Kidney (tissue), 14 donors: ENCODE data around the gene ERBB4. TPM values are rescaled to one million over a fixed set of nuclear protein-coding genes. Genes with fewer than 3 reads are reported as not detected.
A peak's percentile ranks its signal among the peaks of the same experiment; 100 is the strongest.

ENCODE experiments used
- DNase-seq, 5 donors: peaks; one replicate each; pipeline ENCODE4 v3.0.0-alpha.2; 2013 to 2020
- FAIRE-seq: peaks from 2 replicates; lab custom pipeline; 2012; peaks lifted over from hg19 to GRCh38; lab: Jason Lieb, UNC
- H3K27ac ChIP-seq, 2 donors: one replicate each; pipeline ENCODE4 v1.7.0; 2013; ENCODE audit warnings: low read depth in 2 of 2, low read length in 2 of 2, inconsistent platforms in 1 of 2
- H3K27me3 ChIP-seq: one replicate; pipeline ENCODE4 v1.7.1; 2013; ENCODE audit warnings: low read length, inconsistent platforms; ENCODE audit not compliant: control insufficient read depth, insufficient read depth
- H3K36me3 ChIP-seq, 3 donors: one replicate each; pipeline versions ENCODE4 v1.7.0 to v1.7.1; 2013; ENCODE audit warnings: low read length in 3 of 3, control low read depth in 1 of 3, inconsistent platforms in 1 of 3; ENCODE audit not compliant: insufficient read depth in 3 of 3, control insufficient read depth in 2 of 3
- H3K4me1 ChIP-seq, 3 donors: one replicate each; pipeline versions ENCODE4 v1.7.0 to v1.7.1; 2013; ENCODE audit warnings: low read length in 3 of 3, inconsistent platforms in 1 of 3, low read depth in 1 of 3; ENCODE audit not compliant: control insufficient read depth in 2 of 3, insufficient read depth in 2 of 3
- H3K4me3 ChIP-seq, 3 donors: one replicate each; pipeline versions ENCODE4 v1.7.0 to v1.8.1; 2013; ENCODE audit warnings: low read length in 3 of 3, control low read depth in 1 of 3, inconsistent platforms in 1 of 3
- H3K9ac ChIP-seq, 3 donors: one replicate each; pipeline versions ENCODE4 v1.7.0 to v1.7.1; 2013; ENCODE audit warnings: low read length in 3 of 3, control low read depth in 1 of 3, inconsistent platforms in 1 of 3
- H3K9me3 ChIP-seq, 3 donors: one replicate each; pipeline versions ENCODE4 v1.7.0 to v1.7.1; 2013; ENCODE audit warnings: low read length in 3 of 3, control low read depth in 1 of 3, inconsistent platforms in 1 of 3; ENCODE audit not compliant: control insufficient read depth in 2 of 3, insufficient read depth in 1 of 3
- intact Hi-C: fragments of 100-400 bp; cut with DNase I; formaldehyde crosslinking; loops from one replicate; pipeline ENCODE4 v1.11.1; 2022
- polyA plus RNA-seq: library from polyadenylated mRNA; stranded (reverse); fragments of 350-450 nt; fragmentation: Illumina TruSeq; extraction: RNeasy Lipid Tissue Mini Kit (QIAGEN cat#74804); gene quantifications from one replicate; pipeline ENCODE4 v1.2.3, GENCODE V29; 2014; ENCODE audit warnings: low read depth, low replicate concordance; ENCODE audit not compliant: insufficient read depth
- total RNA-seq: library from RNA; stranded (reverse); fragmentation: NEBNext Ultra II Directional; extraction: Animal tissue kit (Norgen Biotek cat#: 25700); gene quantifications from one replicate; pipeline ENCODE4 v1.2.1, GENCODE V29; 2021
- TF ChIP-seq, protein P1 (sequence below): IDR thresholded peaks from 3 replicates; pipeline ENCODE4 v1.5.1; 2012; ENCODE audit warnings: mild to moderate bottlenecking, moderate library complexity, borderline replicate concordance; ENCODE audit not compliant: insufficient read depth; ENCODE audit errors: extremely low read depth
- donor health status: control.
- donor health status: control.
- donor health status: control.
- donor health status: control.
- donor health status: control.
- donor health status: DM: yes; HTN: yes; CAD: no.
- donor health status: Normal renal cell carcinoma (clear cell type).

Gene ERBB4
- total and polyA plus RNA-seq, 2 donors from 2014 or later, result 3.9 to 152 TPM

DNA sequence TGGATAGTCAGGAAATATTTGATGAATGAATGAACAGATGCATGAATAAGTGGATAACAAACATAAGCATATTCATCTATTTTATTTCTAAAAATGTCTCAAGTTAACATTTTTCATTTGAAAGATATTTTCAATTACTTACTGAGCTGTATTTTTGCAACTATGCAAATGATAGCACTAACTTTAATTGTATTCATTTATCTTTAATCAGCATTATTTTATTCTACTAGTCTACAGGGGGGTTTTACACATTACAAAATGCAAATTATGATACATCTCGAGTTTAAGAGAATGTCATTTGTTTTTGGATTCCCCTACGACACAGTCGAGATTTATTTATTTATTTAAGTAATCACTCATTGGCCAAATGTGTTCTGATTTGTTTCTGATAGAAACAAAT, 530.6 kb downstream of the ERBB4 start:
- intact Hi-C loops, result no loop called here
- H3K9me3 ChIP-seq, result no peaks in the 10 kb centered on the region
- no peak overlapping the region for H3K4me3 ChIP-seq
- H3K27me3 ChIP-seq, result no peaks in the 10 kb centered on the region
- FAIRE-seq, result no peak
- no peaks in the 10 kb centered on the region for H3K36me3 ChIP-seq
- no peaks in the 10 kb centered on the region for H3K4me1 ChIP-seq
- no peak overlapping the region for H3K9ac ChIP-seq
- DNase-seq, result no peak
- no peak overlapping the region for H3K27ac ChIP-seq
- TF ChIP-seq, protein P1, sequence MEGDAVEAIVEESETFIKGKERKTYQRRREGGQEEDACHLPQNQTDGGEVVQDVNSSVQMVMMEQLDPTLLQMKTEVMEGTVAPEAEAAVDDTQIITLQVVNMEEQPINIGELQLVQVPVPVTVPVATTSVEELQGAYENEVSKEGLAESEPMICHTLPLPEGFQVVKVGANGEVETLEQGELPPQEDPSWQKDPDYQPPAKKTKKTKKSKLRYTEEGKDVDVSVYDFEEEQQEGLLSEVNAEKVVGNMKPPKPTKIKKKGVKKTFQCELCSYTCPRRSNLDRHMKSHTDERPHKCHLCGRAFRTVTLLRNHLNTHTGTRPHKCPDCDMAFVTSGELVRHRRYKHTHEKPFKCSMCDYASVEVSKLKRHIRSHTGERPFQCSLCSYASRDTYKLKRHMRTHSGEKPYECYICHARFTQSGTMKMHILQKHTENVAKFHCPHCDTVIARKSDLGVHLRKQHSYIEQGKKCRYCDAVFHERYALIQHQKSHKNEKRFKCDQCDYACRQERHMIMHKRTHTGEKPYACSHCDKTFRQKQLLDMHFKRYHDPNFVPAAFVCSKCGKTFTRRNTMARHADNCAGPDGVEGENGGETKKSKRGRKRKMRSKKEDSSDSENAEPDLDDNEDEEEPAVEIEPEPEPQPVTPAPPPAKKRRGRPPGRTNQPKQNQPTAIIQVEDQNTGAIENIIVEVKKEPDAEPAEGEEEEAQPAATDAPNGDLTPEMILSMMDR, result no peak

DNA sequence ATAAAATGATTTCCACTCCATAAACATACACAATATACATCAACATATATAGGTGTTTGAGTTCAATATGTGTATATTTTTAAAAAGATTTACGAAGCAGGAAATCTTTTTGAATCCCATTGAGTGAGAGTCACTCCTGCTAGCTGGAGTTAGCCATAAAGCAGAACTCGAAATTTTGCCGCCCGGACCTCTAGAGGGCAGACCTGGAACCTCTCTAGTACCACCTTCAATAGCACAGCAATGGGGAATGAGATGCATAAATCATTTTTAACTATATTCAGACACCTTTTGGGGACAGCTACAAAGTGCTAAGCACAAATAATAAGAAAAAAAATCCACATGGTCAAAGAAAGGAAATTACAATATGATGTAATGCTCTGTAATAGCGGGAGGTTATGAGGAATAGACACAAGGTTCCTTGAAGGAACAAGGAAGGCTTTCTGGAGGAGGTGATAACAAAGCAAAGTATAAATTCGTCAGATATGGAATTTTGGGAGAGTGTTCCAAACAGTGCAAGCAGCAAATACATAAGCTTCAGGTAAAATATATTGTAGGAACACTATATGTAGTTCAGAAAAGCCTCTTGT, 533.4 kb downstream of the ERBB4 start:
- DNase-seq (peak in 3 of 5 donors; percentile 24 to 37 (median 35)), FAIRE-seq (no peak)
- no peaks in the 10 kb centered on the region for H3K9me3 ChIP-seq

DNA sequence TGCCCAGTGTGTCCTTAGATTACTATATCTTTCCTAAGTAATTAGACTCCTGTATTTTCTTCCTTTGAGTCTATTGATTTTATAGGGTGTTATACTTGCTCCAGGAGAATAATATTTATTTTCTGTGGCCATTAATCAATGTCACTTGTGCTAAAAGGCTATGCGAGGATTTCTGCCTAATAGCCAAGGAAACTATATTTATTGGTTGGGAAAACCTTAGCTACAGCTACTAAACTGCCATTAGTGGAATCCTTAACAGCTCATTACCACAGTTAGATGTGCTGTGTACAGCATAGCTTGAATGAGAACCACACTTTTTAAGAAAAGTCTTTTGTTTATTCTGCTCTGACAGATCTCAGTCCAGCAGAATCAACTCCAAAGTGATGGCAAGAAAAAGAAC, 537.3 kb downstream of the ERBB4 start:
- H3K36me3 ChIP-seq, result no peaks in the 10 kb centered on the region
- H3K9me3 ChIP-seq, result no peaks in the 10 kb centered on the region
- DNase-seq (no peak), FAIRE-seq (no peak)
- no peaks in the 10 kb centered on the region for H3K4me1 ChIP-seq
- no peak overlapping the region for H3K9ac ChIP-seq
- intact Hi-C loops, result no loop called here
- H3K27ac ChIP-seq, result no peak overlapping the region
- no peaks in the 10 kb centered on the region for H3K27me3 ChIP-seq
- TF ChIP-seq, protein P1, result no peak
- no peak overlapping the region for H3K4me3 ChIP-seq

More for the DNA sequence above, 533.4 kb downstream of the ERBB4 start:
- H3K27me3 ChIP-seq, result no peaks in the 10 kb centered on the region
- no peak overlapping the region for H3K4me3 ChIP-seq
- intact Hi-C loops, result no loop called here
- TF ChIP-seq, protein P1, result peak; percentile 26
- H3K9ac ChIP-seq, result no peak overlapping the region
- no peak overlapping the region for H3K27ac ChIP-seq
- H3K36me3 ChIP-seq, result no peaks in the 10 kb centered on the region
- H3K4me1 ChIP-seq, result no peaks in the 10 kb centered on the region

DNA sequence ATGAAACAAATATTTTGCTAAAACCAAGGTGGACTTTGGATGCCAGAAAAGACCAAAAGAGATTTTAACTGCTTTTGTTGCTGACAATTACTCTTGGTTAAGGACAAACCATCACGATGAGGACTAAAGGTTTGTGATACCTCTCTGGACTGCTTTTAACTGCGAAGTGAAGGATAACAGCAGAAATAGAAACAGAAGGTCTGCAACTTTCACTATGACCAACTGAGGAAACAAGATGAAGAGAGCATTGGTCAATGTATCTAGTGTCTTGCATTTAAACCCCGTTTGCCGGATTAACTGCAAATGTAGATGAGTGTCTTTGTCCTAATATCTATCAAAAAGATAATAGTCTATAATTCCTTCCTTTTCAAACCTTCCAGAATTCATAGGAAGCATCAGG, 541.7 kb downstream of the ERBB4 start:
- no peak for FAIRE-seq
- Histone ChIP-seq H3K4me1 (no peaks in the 10 kb centered on the region), H3K27ac (no peak overlapping the region), H3K27me3 (no peaks in the 10 kb centered on the region), H3K4me3 (no peak overlapping the region), H3K36me3 (no peaks in the 10 kb centered on the region), H3K9ac (no peak overlapping the region), H3K9me3 (no peaks in the 10 kb centered on the region)
- TF ChIP-seq, protein P1, result no peak
- no peak for DNase-seq
- intact Hi-C loops, result no loop called here
